Nephron progenitor cell (in vitro differentiated cells): ENCODE measurements around the gene CDON.
"Not testable (repeated sequence)": the region's sequence is repeated elsewhere in the genome, so short reads cannot be mapped to it uniquely, and the experiment has no call there.

Experiments
- DNase-seq: peaks from one replicate; pipeline ENCODE4 v3.0.0; 2021
- H3K27ac Mint-ChIP-seq: 2 replicates; pipeline ENCODE4 v1.8.0; 2021; ENCODE audit warnings: mild to moderate bottlenecking, moderate library complexity, mixed read lengths
- H3K27me3 Mint-ChIP-seq: 2 replicates; pipeline ENCODE4 v1.8.0; 2021; ENCODE audit warnings: mild to moderate bottlenecking, low read depth, mixed read lengths; ENCODE audit not compliant: poor library complexity
- H3K36me3 Mint-ChIP-seq: 2 replicates; pipeline ENCODE4 v1.8.0; 2021; ENCODE audit warnings: low read depth, mixed read lengths
- H3K4me1 Mint-ChIP-seq: 2 replicates; pipeline ENCODE4 v1.8.0; 2021; ENCODE audit warnings: mixed read lengths
- H3K4me3 Mint-ChIP-seq: 2 replicates; pipeline ENCODE4 v1.8.0; 2021; ENCODE audit warnings: mild to moderate bottlenecking, moderate library complexity, mixed read lengths
- H3K9me3 Mint-ChIP-seq: 2 replicates; pipeline ENCODE4 v1.8.0; 2021; ENCODE audit warnings: mild to moderate bottlenecking, moderate library complexity, mixed read lengths
- CTCF ChIP-seq: fragments of 200-600 bp; sonication (generic); IDR thresholded peaks from 2 replicates; pipeline ENCODE4 v1.5.0; 2021; ENCODE audit warnings: antibody characterized with exemption

Gene CDON

GRCh38 chr11:126034039-126034932 is 28.4 kb downstream of the CDON start:
- H3K36me3 Mint-ChIP-seq = peaks cover 37% of the 10 kb centered on the region

GRCh38 chr11:126032375-126032774 is 30.3 kb downstream of the CDON start:
- peaks cover 37% of the 10 kb centered on the region for H3K36me3 Mint-ChIP-seq
- peaks cover 5% of the 10 kb centered on the region for H3K9me3 Mint-ChIP-seq
- H3K4me1 Mint-ChIP-seq = peaks cover 69% of the 10 kb centered on the region
- H3K27ac Mint-ChIP-seq = peak overlapping the region; percentile 70
- peaks cover 3% of the 10 kb centered on the region for H3K27me3 Mint-ChIP-seq
- H3K4me3 Mint-ChIP-seq = no peak overlapping the region
- TF ChIP-seq CTCF = no peak
- no peak for DNase-seq

More at GRCh38 chr11:126034039-126034932, 28.4 kb downstream of the CDON start:
- TF ChIP-seq CTCF = no peak
- peaks cover 5% of the 10 kb centered on the region for H3K9me3 Mint-ChIP-seq
- peak overlapping the region; percentile 88 for H3K27ac Mint-ChIP-seq
- DNase-seq = peak; percentile 22
- H3K4me1 Mint-ChIP-seq = peaks cover 64% of the 10 kb centered on the region
- H3K27me3 Mint-ChIP-seq = peaks cover 8% of the 10 kb centered on the region
- H3K4me3 Mint-ChIP-seq = peak overlapping the region; percentile 49

GRCh38 chr11:126029805-126030204 is 32.9 kb downstream of the CDON start:
- Mint-ChIP-seq H3K36me3 (peaks cover 37% of the 10 kb centered on the region), H3K27me3 (peaks cover 3% of the 10 kb centered on the region), H3K27ac (no peak overlapping the region), H3K9me3 (peaks cover 5% of the 10 kb centered on the region), H3K4me1 (peaks cover 59% of the 10 kb centered on the region), H3K4me3 (no peak overlapping the region)
- no peak for TF ChIP-seq CTCF
- DNase-seq = no peak

GRCh38 chr11:126029237-126029636 is 33.4 kb downstream of the CDON start:
- no peak for DNase-seq
- no peak overlapping the region for H3K27ac Mint-ChIP-seq
- H3K4me1 Mint-ChIP-seq = peaks cover 53% of the 10 kb centered on the region
- H3K27me3 Mint-ChIP-seq = peaks cover 3% of the 10 kb centered on the region
- TF ChIP-seq CTCF = no peak
- no peak overlapping the region for H3K4me3 Mint-ChIP-seq
- peaks cover 5% of the 10 kb centered on the region for H3K9me3 Mint-ChIP-seq
- H3K36me3 Mint-ChIP-seq = peaks cover 37% of the 10 kb centered on the region

- Mint-ChIP-seq H3K4me1 (peaks cover 46% of the 10 kb centered on the region), H3K36me3 (peaks cover 34% of the 10 kb centered on the region)
- H3K9me3 Mint-ChIP-seq, H3K27me3 Mint-ChIP-seq, DNase-seq, H3K27ac Mint-ChIP-seq, H3K4me3 Mint-ChIP-seq: not testable (repeated sequence)
Measured at GRCh38 chr11:126028534-126028933, 34.1 kb downstream of the CDON start.

GRCh38 chr11:126026579-126026978 is 36.1 kb downstream of the CDON start:
- Mint-ChIP-seq H3K36me3 (peaks cover 20% of the 10 kb centered on the region), H3K4me3 (no peak overlapping the region), H3K9me3 (no peaks in the 10 kb centered on the region), H3K27ac (peak overlapping the region; percentile 5), H3K27me3 (peaks cover 3% of the 10 kb centered on the region), H3K4me1 (peaks cover 29% of the 10 kb centered on the region)
- TF ChIP-seq CTCF = no peak
- no peak for DNase-seq
